NCI-H524 treated with DMSO at 0.1 percent for 48 hours (cell line): ENCODE data around the gene RERG.

ENCODE experiments used
- DNase-seq: peaks from one replicate; lab custom pipeline; 2025; lab: John Stamatoyannopoulos, UW

The RERG gene

GRCh38 chr12:15218794-15219193, 2.4 kb downstream of the RERG start:
- DNase-seq, result no peak

GRCh38 chr12:15216036-15216889, 5.0 kb downstream of the RERG start:
- no peak for DNase-seq

GRCh38 chr12:15214851-15215601, 6.2 kb downstream of the RERG start:
- DNase-seq, result no peak

GRCh38 chr12:15212930-15213329, 8.3 kb downstream of the RERG start:
- DNase-seq, result no peak

- DNase-seq, result no peak
Observed at GRCh38 chr12:15209782-15210181, 11.4 kb downstream of the RERG start.

GRCh38 chr12:15208871-15209656, 12.2 kb downstream of the RERG start:
- DNase-seq, result no peak

GRCh38 chr12:15208140-15208539, 13.1 kb downstream of the RERG start:
- no peak for DNase-seq

- no peak for DNase-seq
Observed at GRCh38 chr12:15206831-15207389, 14.3 kb downstream of the RERG start.

GRCh38 chr12:15206338-15206737, 14.9 kb downstream of the RERG start:
- no peak for DNase-seq

- no peak for DNase-seq
Observed at GRCh38 chr12:15205341-15206010, 15.7 kb downstream of the RERG start.

GRCh38 chr12:15201456-15201855, 19.8 kb downstream of the RERG start:
- DNase-seq, result no peak

- no peak for DNase-seq
Observed at GRCh38 chr12:15201056-15201455, 20.2 kb downstream of the RERG start.

GRCh38 chr12:15200641-15201040, 20.6 kb downstream of the RERG start:
- no peak for DNase-seq

- DNase-seq, result no peak
Observed at GRCh38 chr12:15199930-15200329, 21.3 kb downstream of the RERG start.

- DNase-seq, result no peak
Observed at GRCh38 chr12:15196678-15197505, 24.3 kb downstream of the RERG start.

- DNase-seq, result no peak
Observed at GRCh38 chr12:15196221-15196620, 25.0 kb downstream of the RERG start.

GRCh38 chr12:15194456-15195368, 26.5 kb downstream of the RERG start:
- no peak for DNase-seq

- DNase-seq, result no peak
Observed at GRCh38 chr12:15193946-15194345, 27.3 kb downstream of the RERG start.

GRCh38 chr12:15192720-15193119, 28.5 kb downstream of the RERG start:
- DNase-seq, result no peak

- no peak for DNase-seq
Observed at GRCh38 chr12:15188127-15188526, 33.1 kb downstream of the RERG start.
